ENCODE results near the gene BICD1.

DNA sequence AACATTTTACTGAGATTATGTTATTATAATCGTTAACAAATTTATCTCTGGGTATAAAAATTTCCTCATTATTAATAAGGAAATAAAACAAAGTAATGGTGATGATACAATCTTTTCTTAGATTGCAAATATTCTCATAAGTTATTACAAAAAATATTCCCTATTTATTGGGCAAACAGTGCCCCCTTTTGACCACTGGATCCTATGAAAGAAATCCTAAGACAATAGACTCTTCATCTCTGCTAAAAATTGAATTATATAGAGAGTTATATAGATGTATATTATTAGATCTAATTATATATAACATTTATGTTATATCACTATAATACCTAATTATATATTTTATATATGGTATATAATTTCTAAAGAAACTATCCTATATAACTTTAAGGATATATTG lies 198.5 kb downstream of the BICD1 start:
- TF ChIP-seq, protein P1, sequence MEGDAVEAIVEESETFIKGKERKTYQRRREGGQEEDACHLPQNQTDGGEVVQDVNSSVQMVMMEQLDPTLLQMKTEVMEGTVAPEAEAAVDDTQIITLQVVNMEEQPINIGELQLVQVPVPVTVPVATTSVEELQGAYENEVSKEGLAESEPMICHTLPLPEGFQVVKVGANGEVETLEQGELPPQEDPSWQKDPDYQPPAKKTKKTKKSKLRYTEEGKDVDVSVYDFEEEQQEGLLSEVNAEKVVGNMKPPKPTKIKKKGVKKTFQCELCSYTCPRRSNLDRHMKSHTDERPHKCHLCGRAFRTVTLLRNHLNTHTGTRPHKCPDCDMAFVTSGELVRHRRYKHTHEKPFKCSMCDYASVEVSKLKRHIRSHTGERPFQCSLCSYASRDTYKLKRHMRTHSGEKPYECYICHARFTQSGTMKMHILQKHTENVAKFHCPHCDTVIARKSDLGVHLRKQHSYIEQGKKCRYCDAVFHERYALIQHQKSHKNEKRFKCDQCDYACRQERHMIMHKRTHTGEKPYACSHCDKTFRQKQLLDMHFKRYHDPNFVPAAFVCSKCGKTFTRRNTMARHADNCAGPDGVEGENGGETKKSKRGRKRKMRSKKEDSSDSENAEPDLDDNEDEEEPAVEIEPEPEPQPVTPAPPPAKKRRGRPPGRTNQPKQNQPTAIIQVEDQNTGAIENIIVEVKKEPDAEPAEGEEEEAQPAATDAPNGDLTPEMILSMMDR (conservative IDR thresholded peaks at IDR 0.05), result peak; percentile 75
- no peak for TF ChIP-seq ZFX (IDR thresholded peaks at IDR 0.05)
